KOPT-K1 (cell line): ENCODE results near the gene IGFBP3.

Source experiments
- H3K27ac ChIP-seq: fragments of 200-600 bp; sonication (generic); 2 replicates; pipeline ENCODE4 v1.5.1; 2016; ENCODE audit warnings: antibody characterized with exemption, mild to moderate bottlenecking, low read depth, low read length; ENCODE audit not compliant: poor library complexity, severe bottlenecking
- H3K36me3 ChIP-seq: fragments of 200-600 bp; sonication (generic); 2 replicates; pipeline ENCODE4 v1.5.1; 2017; ENCODE audit warnings: antibody characterized with exemption, mild to moderate bottlenecking, low read length, moderate library complexity; ENCODE audit not compliant: insufficient read depth
- H3K9me3 ChIP-seq: fragments of 200-600 bp; sonication (generic); 2 replicates; pipeline ENCODE4 v1.5.1; 2017; ENCODE audit warnings: antibody characterized with exemption, low read length, mild to moderate bottlenecking; ENCODE audit not compliant: insufficient read depth, poor library complexity, severe bottlenecking

Gene IGFBP3

DNA sequence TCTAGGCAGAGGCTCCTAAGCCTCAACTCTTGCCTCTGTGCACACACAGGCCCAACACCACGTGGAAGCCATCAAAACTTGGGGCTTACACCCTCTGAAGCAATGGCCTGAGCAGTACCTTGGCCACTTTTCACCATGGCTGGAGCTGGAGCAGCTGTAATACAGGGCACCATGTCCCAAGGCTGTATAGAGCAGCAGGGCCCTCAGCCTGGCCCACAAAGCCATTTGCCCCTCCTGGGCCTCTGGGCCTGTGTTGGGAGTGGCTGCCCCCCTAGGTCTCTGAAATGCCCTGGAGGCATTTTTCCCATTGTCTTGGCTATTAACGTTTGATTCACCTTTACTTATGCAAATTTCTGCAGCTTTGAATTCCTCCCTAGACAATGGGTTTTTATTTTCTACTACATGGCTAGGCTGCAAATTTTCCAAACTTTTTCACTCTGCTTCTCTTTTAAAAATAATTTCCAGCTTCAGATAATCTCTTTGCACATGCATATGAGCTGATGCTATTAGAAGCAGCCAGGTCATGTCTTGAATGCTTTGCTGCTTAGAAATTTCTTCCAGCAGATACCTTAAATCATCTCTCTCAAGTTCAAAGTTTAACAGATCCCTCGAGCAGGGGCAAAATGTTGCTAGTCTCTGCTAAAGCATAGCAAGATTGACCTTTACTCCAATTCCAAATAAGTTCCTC is 42.5 kb downstream of the IGFBP3 start:
- no peaks in the 10 kb centered on the region for H3K9me3 ChIP-seq
- no peak overlapping the region for H3K27ac ChIP-seq
- H3K36me3 ChIP-seq: no peaks in the 10 kb centered on the region

DNA sequence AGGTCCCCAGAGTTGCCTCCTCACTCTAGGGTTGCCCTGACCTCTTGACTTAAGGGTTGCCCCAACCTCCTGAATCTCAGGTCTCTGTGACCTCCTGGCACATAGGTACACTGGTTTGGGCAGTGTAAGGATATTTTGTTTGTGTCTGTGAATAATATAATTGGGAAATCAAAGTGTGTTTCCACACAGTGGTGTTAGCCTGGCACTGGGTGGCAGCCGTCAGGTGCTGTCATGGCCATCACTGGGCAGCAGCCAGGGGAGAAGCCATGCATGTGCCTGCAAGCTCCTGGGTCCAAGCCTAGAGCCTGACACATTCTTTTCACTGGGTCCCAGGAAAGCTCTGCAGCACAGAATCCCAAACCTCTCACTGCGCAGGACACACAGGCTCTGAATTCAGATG is 44.6 kb downstream of the IGFBP3 start:
- no peak overlapping the region for H3K27ac ChIP-seq

GRCh38 chr7:45874408-45875131 is 46.5 kb downstream of the IGFBP3 start:
- no peak overlapping the region for H3K27ac ChIP-seq
- no peaks in the 10 kb centered on the region for H3K36me3 ChIP-seq
- H3K9me3 ChIP-seq: no peaks in the 10 kb centered on the region

More for the DNA sequence above, 44.6 kb downstream of the IGFBP3 start:
- Histone ChIP-seq H3K9me3 (no peaks in the 10 kb centered on the region), H3K36me3 (no peaks in the 10 kb centered on the region)

DNA sequence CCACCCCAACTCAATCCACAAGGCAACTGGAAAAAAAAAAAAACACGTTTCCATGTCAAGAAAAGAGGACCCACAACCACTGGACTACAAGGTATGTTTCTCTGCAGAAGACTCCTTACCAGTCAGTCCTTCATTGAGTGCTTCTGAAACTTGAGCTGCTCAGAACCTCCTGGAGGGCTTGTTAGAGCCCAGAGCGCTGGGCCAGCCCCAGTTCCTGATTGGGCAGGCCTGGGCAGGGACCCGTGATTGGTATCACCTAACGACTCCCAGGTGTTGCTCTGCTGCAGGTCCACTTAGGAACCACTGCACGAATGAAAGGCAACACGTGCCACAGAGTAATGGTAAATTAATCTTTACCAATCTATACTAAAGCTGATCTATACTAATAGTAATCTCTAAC is 47.7 kb downstream of the IGFBP3 start:
- Histone ChIP-seq H3K9me3 (no peaks in the 10 kb centered on the region), H3K36me3 (no peaks in the 10 kb centered on the region), H3K27ac (no peak overlapping the region)

DNA sequence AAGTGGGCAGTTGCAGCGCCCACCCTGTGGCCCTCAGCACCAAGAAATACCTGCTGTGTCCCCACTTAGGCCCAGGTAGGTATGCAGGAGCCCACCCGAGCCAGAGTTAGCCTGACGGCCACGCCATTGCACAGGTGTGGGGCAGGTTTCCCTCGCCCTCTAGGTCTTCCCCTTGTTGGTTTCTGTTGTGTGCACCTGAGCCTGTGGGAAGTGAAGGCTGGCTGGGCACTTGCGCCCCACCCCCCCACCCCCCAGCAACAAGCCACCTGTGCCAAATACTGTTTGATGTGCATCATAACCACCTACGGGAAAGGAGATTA is 48.1 kb downstream of the IGFBP3 start, which contains the start of gene CCDC201:
Gene CCDC201 (minus strand): TSS at position 48 of the 320 bp plus-strand sequence. CDS start 75 bp downstream, outside the sequence.
- no peak within 1 kb of the TSS for H3K27ac ChIP-seq
- H3K9me3 ChIP-seq: no peaks in the 10 kb centered on the region
- no peaks in the 10 kb centered on the region for H3K36me3 ChIP-seq

GRCh38 chr7:45872116-45873034 is 48.7 kb downstream of the IGFBP3 start:
- Histone ChIP-seq H3K36me3 (no peaks in the 10 kb centered on the region), H3K27ac (no peak overlapping the region), H3K9me3 (no peaks in the 10 kb centered on the region)

GRCh38 chr7:45869426-45869825 is 51.6 kb downstream of the IGFBP3 start:
- no peaks in the 10 kb centered on the region for H3K9me3 ChIP-seq
- no peak overlapping the region for H3K27ac ChIP-seq
- H3K36me3 ChIP-seq: no peaks in the 10 kb centered on the region

GRCh38 chr7:45867471-45867870 is 53.6 kb downstream of the IGFBP3 start:
- Histone ChIP-seq H3K9me3 (no peaks in the 10 kb centered on the region), H3K36me3 (no peaks in the 10 kb centered on the region), H3K27ac (no peak overlapping the region)

GRCh38 chr7:45865594-45866410 is 55.3 kb downstream of the IGFBP3 start:
- no peaks in the 10 kb centered on the region for H3K9me3 ChIP-seq
- H3K36me3 ChIP-seq: no peaks in the 10 kb centered on the region
- H3K27ac ChIP-seq: no peak overlapping the region

- Histone ChIP-seq H3K9me3 (no peaks in the 10 kb centered on the region), H3K36me3 (no peaks in the 10 kb centered on the region), H3K27ac (no peak overlapping the region)
Observed at GRCh38 chr7:45863715-45864114, 57.4 kb downstream of the IGFBP3 start.
